HG03342 (cell line): ENCODE data around the gene COX6B1.
A peak's percentile ranks its signal among the peaks of the same experiment; 100 is the strongest.
"Not testable (repeated sequence)": the region's sequence is repeated elsewhere in the genome, so short reads cannot be mapped to it uniquely, and the experiment has no call there.

ENCODE experiments used
- ATAC-seq: cut with Tn5 transposase; IDR thresholded peaks from one replicate; pipeline ENCODE4 v1.9.1; 2021; ENCODE audit warnings: mild to moderate bottlenecking, moderate library complexity; ENCODE audit not compliant: unreplicated experiment

Gene COX6B1

GRCh38 chr19:35633727-35634440, 14.2 kb upstream of the COX6B1 start:
- ATAC-seq, result no peak

- no peak for ATAC-seq
Observed at GRCh38 chr19:35636651-35637050, 11.5 kb upstream of the COX6B1 start.

- no peak for ATAC-seq
Observed at GRCh38 chr19:35637165-35637564, 11.0 kb upstream of the COX6B1 start.

- no peak for ATAC-seq
Observed at GRCh38 chr19:35639321-35639639, 8.8 kb upstream of the COX6B1 start.

GRCh38 chr19:35639863-35640262, 8.3 kb upstream of the COX6B1 start:
- no peak for ATAC-seq

- no peak for ATAC-seq
Observed at GRCh38 chr19:35641515-35642151, 6.5 kb upstream of the COX6B1 start, which contains the start of gene ETV2. ETV2 (plus strand) TSS chr19:35641745; CDS start chr19:35642461, 716 bp downstream.

- no peak for ATAC-seq
Observed at GRCh38 chr19:35642312-35642711, 5.8 kb upstream of the COX6B1 start.

GRCh38 chr19:35642798-35643254, 5.3 kb upstream of the COX6B1 start:
- ATAC-seq, result no peak

- peak; percentile 30 for ATAC-seq
Observed at GRCh38 chr19:35643255-35644205, 4.6 kb upstream of the COX6B1 start.

GRCh38 chr19:35644206-35644986, 3.7 kb upstream of the COX6B1 start:
- ATAC-seq, result peak; percentile 68

- no peak for ATAC-seq
Observed at GRCh38 chr19:35644987-35645679, 3.0 kb upstream of the COX6B1 start.

GRCh38 chr19:35645680-35646511, 2.2 kb upstream of the COX6B1 start:
- ATAC-seq, result no peak

- ATAC-seq, result no peak
Observed at GRCh38 chr19:35650581-35650980, 2.5 kb downstream of the COX6B1 start.

GRCh38 chr19:35654828-35655227, 6.7 kb downstream of the COX6B1 start:
- ATAC-seq, result not testable (repeated sequence)

GRCh38 chr19:35655600-35655999, 7.5 kb downstream of the COX6B1 start:
- no peak for ATAC-seq

GRCh38 chr19:35656700-35657099, 8.6 kb downstream of the COX6B1 start:
- no peak for ATAC-seq

GRCh38 chr19:35657904-35658700, 10.0 kb downstream of the COX6B1 start:
- no peak for ATAC-seq

- no peak for ATAC-seq
Observed at GRCh38 chr19:35661995-35662340, 13.8 kb downstream of the COX6B1 start.
